ENCODE data around the gene BTBD17. TPM values are rescaled to one million over a fixed set of nuclear protein-coding genes. Genes with fewer than 3 reads are reported as not detected.

The BTBD17 gene
- total RNA-seq, 1 donor from 2014 or later: not detected

GRCh38 chr17:74326506-74326905, 35.2 kb downstream of the BTBD17 start:
- Mint-ChIP-seq H3K4me1 (ENCODE audit: low read depth) (peaks cover 5% of the 10 kb centered on the region), H3K9me3 (ENCODE audit: low read depth) (no peaks in the 10 kb centered on the region), H3K4me3 (ENCODE audit: unreplicated experiment) (peak overlapping the region; percentile 46), H3K27ac (ENCODE audit: unreplicated experiment) (no peak overlapping the region), H3K27me3 (ENCODE audit: low read depth) (peaks cover 54% of the 10 kb centered on the region), H3K36me3 (ENCODE audit: low read depth) (no peaks in the 10 kb centered on the region)
- no peak for DNase-seq (ENCODE audit: low spot score)
- no peak for TF ChIP-seq CTCF (IDR thresholded peaks at IDR 0.05)

GRCh38 chr17:74325743-74326379, 35.8 kb downstream of the BTBD17 start, which contains the start of gene KIF19:
Gene KIF19, plus strand, starts transcription at chr17:74326226. Its CDS starts 124 bp downstream, at chr17:74326350.
- DNase-seq (ENCODE audit: low spot score): no peak
- Mint-ChIP-seq H3K36me3 (ENCODE audit: low read depth) (no peaks in the 10 kb centered on the region), H3K4me3 (ENCODE audit: unreplicated experiment) (peak within 1 kb of the TSS; percentile 46), H3K9me3 (ENCODE audit: low read depth) (no peaks in the 10 kb centered on the region), H3K27ac (ENCODE audit: unreplicated experiment) (no peak within 1 kb of the TSS), H3K27me3 (ENCODE audit: low read depth) (peaks cover 52% of the 10 kb centered on the region), H3K4me1 (ENCODE audit: low read depth) (peaks cover 5% of the 10 kb centered on the region)
- no peak for TF ChIP-seq CTCF (IDR thresholded peaks at IDR 0.05)

- peak overlapping the region; percentile 16 for H3K4me3 Mint-ChIP-seq (ENCODE audit: unreplicated experiment)
- H3K36me3 Mint-ChIP-seq (ENCODE audit: low read depth): no peaks in the 10 kb centered on the region
- no peak for TF ChIP-seq CTCF (IDR thresholded peaks at IDR 0.05)
- H3K9me3 Mint-ChIP-seq (ENCODE audit: low read depth): no peaks in the 10 kb centered on the region
- H3K27ac Mint-ChIP-seq (ENCODE audit: unreplicated experiment): no peak overlapping the region
- peaks cover 53% of the 10 kb centered on the region for H3K27me3 Mint-ChIP-seq (ENCODE audit: low read depth)
- no peak for DNase-seq (ENCODE audit: low spot score)
- H3K4me1 Mint-ChIP-seq (ENCODE audit: low read depth): peaks cover 5% of the 10 kb centered on the region
Observed at GRCh38 chr17:74325376-74325742, 36.3 kb downstream of the BTBD17 start.

GRCh38 chr17:74324521-74324920, 37.1 kb downstream of the BTBD17 start:
- no peak for DNase-seq (ENCODE audit: low spot score)
- H3K4me3 Mint-ChIP-seq (ENCODE audit: unreplicated experiment): no peak overlapping the region
- no peaks in the 10 kb centered on the region for H3K9me3 Mint-ChIP-seq (ENCODE audit: low read depth)
- H3K27me3 Mint-ChIP-seq (ENCODE audit: low read depth): peaks cover 51% of the 10 kb centered on the region
- peaks cover 5% of the 10 kb centered on the region for H3K4me1 Mint-ChIP-seq (ENCODE audit: low read depth)
- no peaks in the 10 kb centered on the region for H3K36me3 Mint-ChIP-seq (ENCODE audit: low read depth)
- no peak for TF ChIP-seq CTCF (IDR thresholded peaks at IDR 0.05)
- H3K27ac Mint-ChIP-seq (ENCODE audit: unreplicated experiment): no peak overlapping the region

- Mint-ChIP-seq H3K4me3 (ENCODE audit: unreplicated experiment) (no peak overlapping the region), H3K4me1 (ENCODE audit: low read depth) (no peaks in the 10 kb centered on the region), H3K27me3 (ENCODE audit: low read depth) (peaks cover 30% of the 10 kb centered on the region), H3K9me3 (ENCODE audit: low read depth) (no peaks in the 10 kb centered on the region), H3K27ac (ENCODE audit: unreplicated experiment) (no peak overlapping the region), H3K36me3 (ENCODE audit: low read depth) (no peaks in the 10 kb centered on the region)
- no peak for TF ChIP-seq CTCF (IDR thresholded peaks at IDR 0.05)
- no peak for DNase-seq (ENCODE audit: low spot score)
Observed at GRCh38 chr17:74318391-74318790, 43.3 kb downstream of the BTBD17 start.

All from chondrocyte (in vitro differentiated cells).